ENCODE results near the gene USP11. TPM values are rescaled to one million over a fixed set of nuclear protein-coding genes. Genes with fewer than 3 reads are reported as not detected.

USP11 gene
- total and polyA plus RNA-seq, 2 donors (not counting 1 experiment from before 2014, with no cell fraction given), result 63.4 to 136 TPM

DNA sequence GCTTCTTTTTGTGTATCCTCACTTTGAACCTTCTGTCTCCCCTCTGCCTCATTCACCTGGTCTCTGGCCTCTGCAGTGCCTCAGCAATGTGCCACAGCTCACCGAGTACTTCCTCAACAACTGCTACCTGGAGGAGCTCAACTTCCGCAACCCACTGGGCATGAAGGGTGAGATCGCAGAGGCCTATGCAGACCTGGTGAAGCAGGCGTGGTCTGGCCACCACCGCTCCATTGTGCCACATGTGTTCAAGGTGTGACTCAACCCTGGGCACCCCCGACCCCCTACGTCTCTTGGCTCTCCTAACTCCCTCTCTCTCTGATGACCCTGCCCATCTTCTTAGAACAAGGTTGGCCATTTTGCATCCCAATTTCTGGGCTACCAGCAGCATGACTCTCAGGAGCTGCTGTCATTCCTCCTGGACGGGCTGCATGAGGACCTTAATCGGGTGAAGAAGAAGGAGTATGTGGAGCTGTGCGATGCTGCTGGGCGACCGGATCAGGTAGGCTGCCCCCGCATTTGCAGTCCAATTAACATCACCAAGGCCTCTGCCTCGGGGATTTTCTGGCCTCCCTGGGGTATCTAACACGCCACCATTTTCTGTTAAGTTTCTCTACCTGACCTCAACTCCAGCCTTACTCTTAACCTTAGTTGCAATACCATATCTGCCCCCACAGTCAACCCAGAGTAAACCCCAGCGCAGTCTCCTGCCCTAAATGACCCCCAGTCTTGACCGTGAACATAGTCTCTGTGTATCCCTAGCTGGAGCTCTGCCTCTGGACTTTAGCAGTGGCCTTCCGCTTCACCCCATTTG is 8.6 kb downstream of the USP11 start:
- H3K27me3 ChIP-seq (replicated peaks in 1 of 4; ENCODE audit: control extremely low read depth in 1 of 4, control insufficient read depth in 3 of 4, insufficient read depth in 4 of 4, low read length in 3 of 4), result no peaks in the 10 kb centered on the region
- no peak overlapping the region for H3K4me2 ChIP-seq (replicated peaks; ENCODE audit: low read depth, low read length, poor library complexity, severe bottlenecking)
- H3K4me3 ChIP-seq (ENCODE audit: control extremely low read depth in 1 of 5, extremely low read depth in 1 of 5, insufficient read depth in 1 of 5, low read depth in 2 of 5, low read length in 4 of 5), result no peak overlapping the region
- no peak for ATAC-seq (ENCODE audit: low read depth)
- H3K79me2 ChIP-seq (ENCODE audit: control insufficient read depth, insufficient read depth, low read length), result peaks cover 13% of the 10 kb centered on the region
- 98% methylated on average over 15 of the region's 18 CpGs for WGBS (ENCODE audit: insufficient coverage)
- Mint-ChIP-seq H3K27me3 (no peaks in the 10 kb centered on the region), H3K9me3 (ENCODE audit: insufficient read depth) (no peaks in the 10 kb centered on the region), H3K4me3 (no peak overlapping the region), H3K4me1 (peaks cover 2% of the 10 kb centered on the region), H3K27ac (no peak overlapping the region)
- POLR2A ChIA-PET, result no interaction called here
- H3K9ac ChIP-seq (ENCODE audit: low read length), result no peak overlapping the region
- no peaks in the 10 kb centered on the region for H3K9me3 ChIP-seq (ENCODE audit: control extremely low read depth in 1 of 3, control insufficient read depth in 2 of 3, insufficient read depth in 1 of 3, low read length in 2 of 3)
- peaks cover 0 to 43% of the 10 kb centered on the region in 2 experiments for H3K36me3 ChIP-seq (replicated peaks in 1 of 2; ENCODE audit: control extremely low read depth in 1 of 2, control insufficient read depth in 1 of 2, extremely low read depth in 1 of 2, insufficient read depth in 2 of 2, low read length in 1 of 2)
- no peaks in the 10 kb centered on the region for H4K20me1 ChIP-seq (ENCODE audit: control insufficient read depth, insufficient read depth, low read length, poor library complexity, severe bottlenecking)
- H3K4me1 ChIP-seq (ENCODE audit: control insufficient read depth in 2 of 2, insufficient read depth in 2 of 2, low read length in 2 of 2), result no peaks in the 10 kb centered on the region
- peak; percentile 3 for DNase-seq
- TF ChIP-seq EZH2 (IDR thresholded peaks at IDR 0.05; ENCODE audit: borderline replicate concordance, insufficient read depth, low read depth, low read length, poor library complexity, severe bottlenecking), result no peak
- CTCF ChIA-PET, result no interaction called here
- intact Hi-C loops (cut with micrococcal nuclease), result no loop called here
- H2AFZ ChIP-seq (ENCODE audit: insufficient read depth, low read depth, low read length, poor library complexity, severe bottlenecking), result no peak overlapping the region
- no peak overlapping the region for H3K27ac ChIP-seq (ENCODE audit: low read length in 2 of 2)

- H3K9me3 ChIP-seq (ENCODE audit: control extremely low read depth in 1 of 3, control insufficient read depth in 2 of 3, insufficient read depth in 1 of 3, low read length in 2 of 3), result no peaks in the 10 kb centered on the region
- no peak overlapping the region for H3K9ac ChIP-seq (ENCODE audit: low read length)
- CTCF ChIA-PET, result no interaction called here
- no peaks in the 10 kb centered on the region for H3K4me1 Mint-ChIP-seq
- DNase-seq (no peak), ATAC-seq (ENCODE audit: low read depth) (no peak)
- no peaks in the 10 kb centered on the region for H3K9me3 Mint-ChIP-seq (ENCODE audit: insufficient read depth)
- no peaks in the 10 kb centered on the region for H3K27me3 ChIP-seq (replicated peaks in 1 of 4; ENCODE audit: control extremely low read depth in 1 of 4, control insufficient read depth in 3 of 4, insufficient read depth in 4 of 4, low read length in 3 of 4)
- no peak overlapping the region for H3K4me3 ChIP-seq (ENCODE audit: control extremely low read depth in 1 of 5, extremely low read depth in 1 of 5, insufficient read depth in 1 of 5, low read depth in 2 of 5, low read length in 4 of 5)
- peaks cover 0 to 43% of the 10 kb centered on the region in 2 experiments for H3K36me3 ChIP-seq (replicated peaks in 1 of 2; ENCODE audit: control extremely low read depth in 1 of 2, control insufficient read depth in 1 of 2, extremely low read depth in 1 of 2, insufficient read depth in 2 of 2, low read length in 1 of 2)
- peaks cover 4% of the 10 kb centered on the region for H3K79me2 ChIP-seq (ENCODE audit: control insufficient read depth, insufficient read depth, low read length)
- no peaks in the 10 kb centered on the region for H4K20me1 ChIP-seq (ENCODE audit: control insufficient read depth, insufficient read depth, low read length, poor library complexity, severe bottlenecking)
- no peak overlapping the region for H3K27ac ChIP-seq (ENCODE audit: low read length in 2 of 2)
- H3K27ac Mint-ChIP-seq, result no peak overlapping the region
- TF ChIP-seq EZH2 (IDR thresholded peaks at IDR 0.05; ENCODE audit: borderline replicate concordance, insufficient read depth, low read depth, low read length, poor library complexity, severe bottlenecking), result no peak
- TF ChIP-seq CTCF (IDR thresholded peaks at IDR 0.05), result no peak
- H3K4me3 Mint-ChIP-seq, result no peak overlapping the region
- POLR2A ChIA-PET, result no interaction called here
- H3K4me1 ChIP-seq (ENCODE audit: control insufficient read depth in 2 of 2, insufficient read depth in 2 of 2, low read length in 2 of 2), result no peaks in the 10 kb centered on the region
- intact Hi-C loops (cut with micrococcal nuclease), result no loop called here
- H3K4me2 ChIP-seq (replicated peaks; ENCODE audit: low read depth, low read length, poor library complexity, severe bottlenecking), result no peak overlapping the region
- WGBS (ENCODE audit: insufficient coverage), result no CpG with 5 or more reads among the region's 10 CpGs
- no peak overlapping the region for H2AFZ ChIP-seq (ENCODE audit: insufficient read depth, low read depth, low read length, poor library complexity, severe bottlenecking)
- H3K27me3 Mint-ChIP-seq, result no peaks in the 10 kb centered on the region
Observed at GRCh38 chrX:47242321-47242720, 9.5 kb downstream of the USP11 start.

Data from B cell (primary cell).